HG03196 (cell line): ENCODE results near the gene PCBP1.
"Not testable (repeated sequence)": the region's sequence is repeated elsewhere in the genome, so short reads cannot be mapped to it uniquely, and the experiment has no call there.

Source experiments
- ATAC-seq: cut with Tn5 transposase; IDR thresholded peaks from one replicate; pipeline ENCODE4 v1.9.1; 2021; ENCODE audit not compliant: unreplicated experiment

PCBP1 gene

GRCh38 chr2:70086838-70087701, at the start of gene PCBP1:
TSS of gene PCBP1 (plus strand) at chr2:70087477. CDS start at chr2:70087744, 267 bp downstream.
- ATAC-seq: peak; percentile 38

DNA sequence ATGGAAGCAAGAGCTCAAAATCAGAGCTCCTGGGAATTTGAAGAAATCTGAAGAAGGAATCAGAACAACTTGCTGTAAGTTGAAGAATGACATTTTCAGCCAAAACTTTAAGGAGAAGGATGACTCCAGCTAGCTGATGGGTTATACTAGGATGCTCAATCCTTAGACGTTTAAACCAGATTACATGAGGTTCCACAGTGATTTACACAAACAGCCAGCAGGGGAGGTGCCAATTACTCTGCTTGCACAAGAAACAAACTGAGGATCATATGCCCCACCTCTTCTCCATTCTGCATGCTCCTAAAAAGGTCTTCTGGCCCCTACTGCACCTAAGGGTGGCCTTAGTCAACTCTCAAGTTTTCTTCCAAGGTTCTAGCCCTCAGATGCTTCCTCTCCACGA, 47.9 kb upstream of the PCBP1 start:
- no peak for ATAC-seq

- no peak for ATAC-seq
Measured at GRCh38 chr2:70041663-70042062, 45.6 kb upstream of the PCBP1 start.

DNA sequence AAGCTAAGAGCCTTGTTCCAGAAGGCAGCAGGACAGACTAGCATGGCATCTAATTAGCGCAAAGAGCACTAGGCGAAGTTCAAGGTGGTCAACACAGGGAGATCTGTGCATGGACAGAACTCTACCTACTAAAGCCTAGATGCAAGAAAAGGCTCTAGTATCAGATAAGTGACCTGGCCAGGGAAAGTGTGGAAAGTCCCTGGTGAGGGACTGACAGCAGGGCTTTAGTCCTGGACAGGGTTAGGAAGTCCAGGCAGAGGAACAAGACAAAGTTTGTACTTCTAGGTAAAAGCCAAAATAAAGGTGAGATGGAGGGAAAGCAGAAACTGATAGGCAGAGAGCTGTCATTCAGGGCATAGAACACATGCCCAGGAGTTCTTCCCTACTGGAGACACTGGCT, 45.0 kb upstream of the PCBP1 start:
- no peak for ATAC-seq

- ATAC-seq: no peak
Measured at GRCh38 chr2:70043252-70043875, 43.9 kb upstream of the PCBP1 start.

GRCh38 chr2:70044290-70045040, 42.8 kb upstream of the PCBP1 start:
- ATAC-seq: no peak

GRCh38 chr2:70045405-70045804, 41.9 kb upstream of the PCBP1 start:
- ATAC-seq: no peak

- no peak for ATAC-seq
Measured at GRCh38 chr2:70045932-70046331, 41.3 kb upstream of the PCBP1 start.

GRCh38 chr2:70046534-70046933, 40.7 kb upstream of the PCBP1 start:
- ATAC-seq: no peak

DNA sequence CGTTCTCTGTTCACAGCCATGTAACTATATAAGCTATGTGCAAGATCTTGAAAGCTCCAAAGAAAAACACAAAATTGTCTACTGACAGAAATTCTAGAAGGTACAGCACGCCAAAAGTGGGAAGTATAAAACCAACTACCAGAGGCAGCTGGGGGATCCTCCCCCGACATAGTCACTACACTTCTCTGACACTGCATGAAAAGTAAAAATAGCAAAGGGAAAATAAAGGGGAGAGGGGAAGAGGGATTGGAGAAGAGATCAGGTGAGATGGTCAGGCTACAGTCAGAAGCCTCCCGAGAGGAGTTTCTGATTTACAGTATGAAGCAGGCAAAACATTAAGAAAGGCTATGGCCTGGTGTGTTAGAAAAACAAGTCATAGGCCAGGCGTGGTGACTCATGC, 39.8 kb upstream of the PCBP1 start:
- ATAC-seq: no peak

DNA sequence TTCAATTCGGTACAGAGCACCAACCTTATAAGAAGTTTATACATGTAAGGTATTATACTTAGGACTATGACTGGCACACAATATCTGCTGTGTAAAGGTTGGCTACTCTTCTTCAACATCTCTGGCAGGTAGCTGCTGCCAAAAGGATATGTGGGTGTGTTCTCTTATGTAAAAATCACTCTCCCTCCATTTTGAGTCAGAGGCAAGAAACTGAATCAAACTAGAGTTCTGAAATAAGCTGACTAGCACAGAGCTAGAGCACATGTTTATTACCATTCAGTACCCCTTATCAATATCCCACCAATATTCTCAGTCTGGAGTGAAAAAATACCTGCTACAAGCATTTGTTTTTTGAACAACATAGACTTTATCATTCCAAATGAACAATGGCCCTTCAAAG, 38.0 kb upstream of the PCBP1 start:
- no peak for ATAC-seq

DNA sequence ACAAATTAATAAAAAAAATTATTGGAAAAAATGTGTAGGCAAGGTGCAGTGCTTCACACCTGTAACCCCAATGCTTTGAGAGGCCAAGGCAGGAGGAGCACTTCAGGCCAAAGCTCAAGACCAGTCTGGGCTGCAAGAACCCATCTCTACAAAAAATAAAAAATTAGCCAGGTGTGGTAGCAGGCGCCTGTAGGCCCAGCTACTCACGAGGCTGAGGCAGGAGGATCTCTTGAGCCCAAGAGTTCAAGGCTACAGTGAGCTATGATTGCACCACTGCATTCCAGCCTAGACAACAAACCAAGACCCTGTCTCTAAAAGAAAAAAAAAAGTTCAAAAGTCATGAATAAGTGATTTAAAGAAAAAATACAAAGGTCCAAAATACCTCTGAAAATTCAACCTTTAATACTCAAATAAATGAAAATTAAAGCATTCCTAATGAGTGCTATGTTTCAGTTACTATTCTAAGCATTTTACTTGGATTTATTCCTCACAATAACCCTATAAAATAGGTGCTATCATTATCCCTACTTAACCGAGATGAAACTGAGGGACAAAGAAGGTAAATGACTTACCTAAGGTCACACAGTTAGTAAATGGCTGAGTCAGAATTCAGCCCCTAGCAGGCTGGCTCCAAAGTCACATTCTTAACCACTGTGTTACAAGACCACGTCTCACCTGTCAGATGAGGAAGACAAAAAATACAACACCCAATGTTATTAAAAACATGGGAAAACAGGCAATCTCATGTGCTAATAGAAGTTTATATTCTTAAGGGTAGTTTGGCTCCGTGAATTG, 36.4 kb upstream of the PCBP1 start:
- ATAC-seq: no peak

GRCh38 chr2:70055259-70055658, 32.0 kb upstream of the PCBP1 start:
- ATAC-seq: not testable (repeated sequence)

- no peak for ATAC-seq
Measured at GRCh38 chr2:70061317-70061716, 26.0 kb upstream of the PCBP1 start.

DNA sequence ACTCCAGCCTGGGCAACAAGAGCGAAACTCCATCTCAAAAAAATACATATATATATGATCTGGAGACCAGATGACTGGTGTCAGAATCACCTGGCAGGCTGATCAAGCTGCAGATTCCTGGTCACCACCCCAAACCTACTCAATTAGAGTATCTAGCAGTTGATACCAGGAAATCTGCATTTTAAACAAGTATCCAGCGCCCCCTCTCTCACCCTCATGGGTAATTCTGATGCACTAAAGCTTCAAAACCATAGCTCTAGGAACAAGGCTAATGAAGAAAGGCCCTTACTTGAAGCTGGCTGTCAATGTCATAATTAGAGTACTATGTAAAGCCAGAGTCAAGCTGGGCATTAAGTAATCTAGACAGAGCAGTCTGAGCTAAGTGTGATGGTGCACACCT, 25.0 kb upstream of the PCBP1 start:
- no peak for ATAC-seq

- ATAC-seq: no peak
Measured at GRCh38 chr2:70068119-70068518, 19.2 kb upstream of the PCBP1 start.

GRCh38 chr2:70069049-70069448, 18.2 kb upstream of the PCBP1 start:
- peak; percentile 54 for ATAC-seq

DNA sequence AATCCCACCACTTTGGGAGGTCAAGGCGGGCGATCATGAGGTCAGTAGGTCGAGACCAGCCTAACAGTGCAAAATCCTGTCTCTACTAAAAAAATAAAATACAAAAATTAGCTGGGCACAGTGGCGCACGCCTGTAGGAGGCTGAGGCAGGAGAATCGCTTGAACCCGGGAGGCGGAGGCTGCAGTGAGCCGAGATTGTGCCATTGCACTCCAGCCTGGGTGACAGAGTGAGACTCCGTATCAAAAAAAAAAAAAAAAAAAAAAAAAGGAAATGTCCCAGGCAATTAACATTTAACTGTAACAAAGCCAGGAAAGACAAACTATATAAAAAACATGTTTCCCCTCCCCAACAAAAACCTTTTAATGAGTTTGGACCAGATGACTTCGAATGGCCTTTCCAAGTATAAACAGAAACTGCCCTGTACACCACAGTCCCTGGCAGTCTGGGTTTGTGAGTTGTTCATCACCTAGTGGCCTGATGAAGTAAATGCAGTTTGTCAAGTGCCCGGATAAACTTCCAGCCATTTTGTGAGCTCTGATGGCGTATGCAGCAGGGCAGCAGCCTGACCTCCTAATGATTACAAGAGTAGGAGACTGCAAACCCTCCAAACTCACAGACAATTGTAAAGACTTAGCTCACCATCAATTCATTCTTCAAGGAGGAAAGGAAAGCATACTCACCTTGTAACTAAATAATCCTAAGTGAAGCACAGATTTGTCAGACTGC, 16.6 kb upstream of the PCBP1 start:
- ATAC-seq: peak; percentile 69

DNA sequence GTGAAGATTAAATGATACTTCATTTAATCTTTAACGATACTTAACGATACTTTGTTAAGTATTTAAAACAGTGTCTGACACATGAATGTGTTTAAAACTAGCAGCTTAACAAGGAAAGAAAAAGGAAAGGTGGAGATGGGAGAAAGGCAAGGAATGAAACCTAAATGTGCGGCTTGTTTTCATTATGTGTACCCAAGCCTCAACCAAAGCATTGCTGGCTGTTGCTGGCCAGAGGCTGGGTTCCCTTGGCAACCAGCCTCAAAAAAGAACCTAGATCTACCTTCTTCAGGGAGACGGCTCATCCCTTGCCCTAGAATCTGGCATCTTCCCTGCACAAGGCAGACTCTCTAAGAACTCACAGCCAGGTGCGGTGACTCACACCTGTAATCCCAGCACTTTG, 13.8 kb upstream of the PCBP1 start:
- no peak for ATAC-seq

- no peak for ATAC-seq
Measured at GRCh38 chr2:70078384-70078783, 8.9 kb upstream of the PCBP1 start.
